ENCODE data around the gene GGTLC2.
"Not testable (repeated sequence)": the region's sequence is repeated elsewhere in the genome, so short reads cannot be mapped to it uniquely, and the experiment has no call there.

Gene GGTLC2

DNA sequence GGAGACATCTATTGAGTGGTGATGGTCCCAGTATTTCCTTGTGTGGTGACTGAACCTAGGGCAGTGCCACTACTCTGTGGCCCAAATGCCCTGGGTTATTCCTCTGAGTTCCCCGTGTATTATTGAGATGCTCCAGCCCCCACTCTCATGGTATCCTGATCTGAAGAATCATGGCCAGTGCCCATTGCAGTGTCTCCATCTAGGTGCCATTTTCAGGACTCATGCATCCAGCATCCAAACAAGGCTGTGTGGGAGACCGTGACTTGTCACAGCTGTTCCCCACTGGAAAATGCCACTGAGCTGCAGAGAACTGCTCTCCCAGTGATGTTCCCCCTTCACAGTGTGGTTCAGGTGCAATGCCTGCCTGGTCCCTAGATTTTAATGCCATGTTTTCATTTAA, 24.7 kb downstream of the GGTLC2 start:
- DNase-seq (ENCODE audit: low read depth in 2 of 2), result no peak

DNA sequence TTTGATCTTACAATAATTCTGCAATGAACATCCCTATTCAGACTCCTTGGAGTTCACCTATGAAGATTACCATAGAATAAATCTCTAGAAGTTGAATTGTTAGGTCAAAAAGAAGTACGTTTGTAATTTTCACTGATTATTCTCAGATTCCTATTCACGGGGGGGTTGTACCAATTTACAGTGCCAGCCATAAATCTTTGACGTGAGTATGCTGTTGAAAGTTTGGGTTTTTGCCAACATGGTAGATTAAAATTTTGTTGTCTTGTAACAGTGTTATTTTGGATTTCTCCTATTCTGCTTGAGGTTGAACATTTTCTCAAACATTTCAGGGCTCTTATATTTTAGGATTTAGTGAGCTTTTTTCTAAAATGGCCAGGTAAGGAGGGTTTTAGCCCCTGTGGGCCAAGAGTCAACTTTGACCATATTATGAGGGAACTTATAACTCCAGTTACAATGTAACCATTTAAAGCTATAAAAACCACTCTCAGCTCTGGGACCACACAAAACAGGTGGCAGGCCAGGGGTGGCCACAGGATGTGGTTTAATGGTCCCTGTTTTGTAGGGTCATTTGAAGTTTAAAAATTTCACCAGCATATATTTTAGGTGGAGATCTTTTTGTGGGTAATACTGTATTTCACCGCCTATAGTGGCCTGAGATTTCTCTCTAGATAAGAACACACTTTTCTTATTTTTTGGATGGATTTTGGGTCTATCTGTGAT, 25.8 kb downstream of the GGTLC2 start:
- no peak for DNase-seq (ENCODE audit: low read depth in 2 of 2)

DNA sequence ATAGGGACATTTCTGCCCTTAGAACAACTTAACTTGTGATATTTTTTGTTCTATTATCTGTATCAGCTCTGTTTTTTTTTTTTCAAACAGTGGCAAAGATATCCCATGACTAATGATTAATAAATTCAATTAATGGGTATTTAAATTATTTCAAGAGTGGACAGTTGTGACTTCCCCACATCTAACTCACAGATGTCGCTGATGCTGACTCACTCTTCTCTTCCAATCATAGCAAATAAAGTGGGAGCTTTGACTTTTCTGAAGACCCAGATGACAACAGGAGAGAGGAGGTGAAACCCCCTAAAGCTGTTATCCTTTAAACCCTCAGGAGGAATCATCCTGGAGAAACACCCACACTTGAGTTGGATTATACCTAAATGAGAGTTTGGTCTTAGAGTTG, 27.1 kb downstream of the GGTLC2 start:
- DNase-seq (ENCODE audit: low read depth in 2 of 2), result no peak

DNA sequence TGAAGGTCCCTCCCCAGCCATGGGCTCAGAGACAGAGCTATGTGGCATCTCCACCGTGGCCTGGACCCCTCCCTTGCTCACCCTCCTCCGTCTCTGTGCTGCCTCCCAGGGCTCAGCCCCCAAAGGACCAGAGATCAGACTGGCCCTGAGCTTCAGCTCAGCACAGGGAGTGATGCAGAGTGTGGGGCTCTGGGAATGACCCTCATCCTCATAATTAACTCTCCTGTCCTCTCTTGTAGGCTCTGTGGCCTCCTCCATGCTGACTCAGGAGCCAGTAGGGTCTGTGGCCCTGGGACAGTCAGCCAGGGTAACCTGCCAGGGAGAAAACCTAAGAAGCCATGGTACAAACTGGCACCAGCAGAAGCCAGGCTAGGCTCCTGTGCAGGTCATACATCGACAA, 28.7 kb downstream of the GGTLC2 start:
- no peak for DNase-seq (ENCODE audit: low read depth in 2 of 2)

DNA sequence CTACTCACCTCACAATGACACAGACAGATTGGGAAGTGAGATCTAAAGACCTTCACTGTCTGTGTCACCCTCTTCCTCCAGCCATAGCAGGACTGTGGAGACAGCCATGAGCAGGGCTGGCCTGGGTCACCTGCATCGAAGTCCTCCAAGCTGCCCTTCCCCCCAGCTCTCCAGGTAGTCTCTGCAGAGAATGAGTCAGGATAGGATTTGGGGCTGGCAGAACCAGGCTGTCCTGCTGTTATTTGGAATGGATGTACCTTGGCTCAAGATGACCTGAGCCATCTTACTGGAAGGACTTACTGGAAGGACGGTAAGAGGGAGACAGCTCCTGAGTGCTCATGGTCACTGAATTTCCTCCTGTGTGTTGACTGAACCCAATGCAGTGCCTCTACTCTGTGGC, 29.2 kb downstream of the GGTLC2 start:
- DNase-seq (ENCODE audit: low read depth in 2 of 2), result no peak

DNA sequence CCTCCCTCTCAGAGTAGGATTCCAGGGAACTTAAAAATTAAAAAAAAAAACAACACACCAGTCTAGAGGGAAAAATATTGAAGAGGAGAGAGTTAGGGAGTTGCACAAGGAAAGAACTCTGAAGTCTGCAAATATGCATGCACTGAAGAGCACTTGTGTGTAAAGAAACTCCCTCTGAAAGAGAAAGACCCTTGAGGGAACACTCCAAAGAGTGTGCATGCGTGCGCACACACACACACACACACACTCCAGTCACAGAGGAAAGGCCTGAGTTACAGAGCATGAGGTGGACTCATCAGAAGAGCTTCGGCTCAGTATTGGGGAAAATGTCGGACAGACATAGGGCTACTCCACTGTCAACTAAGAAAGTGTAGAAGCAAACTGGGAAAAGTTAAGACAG, 30.1 kb downstream of the GGTLC2 start:
- DNase-seq (ENCODE audit: low read depth in 2 of 2), result no peak

DNA sequence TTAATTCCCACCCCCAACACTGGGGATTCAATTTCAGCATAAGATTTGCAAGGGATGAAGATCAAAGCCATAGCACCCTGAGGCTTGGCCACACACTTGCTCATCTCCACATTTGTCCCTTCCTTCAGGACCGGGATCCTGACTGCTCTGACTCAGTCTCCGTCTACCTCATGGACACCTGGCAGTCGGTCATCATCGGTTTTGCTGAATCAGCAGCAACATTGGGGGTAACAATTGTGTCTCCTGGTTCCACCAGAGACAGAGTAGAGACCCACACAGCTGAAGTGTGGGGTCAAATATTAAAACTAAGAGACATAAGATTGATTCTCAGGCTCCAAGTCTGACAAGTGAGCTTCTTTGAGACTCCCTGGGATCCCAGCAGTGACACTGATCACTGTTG, 34.6 kb downstream of the GGTLC2 start:
- DNase-seq (ENCODE audit: low read depth in 2 of 2), result no peak

DNA sequence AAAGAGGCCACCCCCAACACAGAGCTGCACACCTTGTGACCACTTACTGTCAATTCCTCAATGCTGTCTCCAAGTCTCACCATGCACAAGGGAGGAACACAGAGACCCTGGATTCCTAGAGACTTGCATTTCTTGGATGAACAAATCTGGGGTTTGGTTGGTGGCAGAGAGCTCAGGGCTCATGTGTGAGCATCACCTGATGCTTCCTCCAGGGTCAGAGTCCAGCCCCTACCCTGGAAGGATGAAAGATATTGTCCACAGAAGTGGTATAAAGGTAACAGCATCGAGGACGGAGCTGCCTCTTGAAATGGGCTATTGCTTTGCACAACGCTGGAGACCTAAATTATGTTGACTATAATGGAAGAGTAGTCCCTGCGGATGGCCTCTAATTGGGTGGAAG, 36.0 kb downstream of the GGTLC2 start:
- no peak for DNase-seq (ENCODE audit: low read depth in 2 of 2)

DNA sequence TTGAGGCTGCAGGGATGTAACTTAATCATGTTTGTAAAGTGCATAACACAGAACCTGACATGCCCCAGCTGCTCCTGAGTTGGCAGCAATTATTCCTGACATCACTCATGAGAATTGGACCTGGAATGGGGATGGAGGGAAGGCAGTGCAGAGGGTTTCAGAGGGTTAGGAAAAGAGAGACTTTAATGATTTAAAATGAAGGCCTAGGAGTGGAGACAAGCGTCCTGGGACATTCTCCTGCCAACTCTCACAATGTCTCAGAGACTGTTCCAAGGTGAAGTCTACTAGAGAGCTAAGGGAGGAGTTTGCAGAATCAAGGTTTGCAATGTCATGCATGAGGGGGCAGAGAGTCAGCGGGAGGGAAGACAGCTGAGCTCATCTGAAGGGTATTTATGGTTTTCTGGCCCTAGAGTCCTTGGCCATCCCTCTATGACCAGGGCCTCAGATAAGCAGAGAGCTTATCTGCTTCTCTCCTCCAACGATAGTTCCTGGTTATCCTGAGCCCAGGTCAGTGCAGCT, 36.9 kb downstream of the GGTLC2 start:
- DNase-seq (ENCODE audit: low read depth in 2 of 2), result no peak

DNA sequence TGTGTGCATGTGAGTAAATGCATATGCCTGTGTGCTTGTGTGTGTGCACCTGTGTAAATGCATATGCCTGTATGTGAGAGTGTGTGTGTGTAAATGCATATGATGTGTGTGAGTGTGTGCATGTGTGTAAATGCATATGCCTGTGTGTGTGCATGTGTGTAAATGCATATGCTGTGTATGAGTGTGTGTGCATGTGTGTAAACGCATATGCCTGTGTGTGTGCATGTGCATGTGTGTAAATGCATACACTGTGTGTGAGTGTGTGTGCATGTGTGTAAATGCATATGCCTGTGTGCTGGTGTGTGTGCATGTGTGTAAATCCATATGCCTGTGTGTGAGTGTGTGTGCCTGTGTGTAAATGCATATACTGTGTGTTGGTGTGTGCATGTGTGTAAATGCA, 37.8 kb downstream of the GGTLC2 start:
- no peak for DNase-seq (ENCODE audit: low read depth in 2 of 2)

DNA sequence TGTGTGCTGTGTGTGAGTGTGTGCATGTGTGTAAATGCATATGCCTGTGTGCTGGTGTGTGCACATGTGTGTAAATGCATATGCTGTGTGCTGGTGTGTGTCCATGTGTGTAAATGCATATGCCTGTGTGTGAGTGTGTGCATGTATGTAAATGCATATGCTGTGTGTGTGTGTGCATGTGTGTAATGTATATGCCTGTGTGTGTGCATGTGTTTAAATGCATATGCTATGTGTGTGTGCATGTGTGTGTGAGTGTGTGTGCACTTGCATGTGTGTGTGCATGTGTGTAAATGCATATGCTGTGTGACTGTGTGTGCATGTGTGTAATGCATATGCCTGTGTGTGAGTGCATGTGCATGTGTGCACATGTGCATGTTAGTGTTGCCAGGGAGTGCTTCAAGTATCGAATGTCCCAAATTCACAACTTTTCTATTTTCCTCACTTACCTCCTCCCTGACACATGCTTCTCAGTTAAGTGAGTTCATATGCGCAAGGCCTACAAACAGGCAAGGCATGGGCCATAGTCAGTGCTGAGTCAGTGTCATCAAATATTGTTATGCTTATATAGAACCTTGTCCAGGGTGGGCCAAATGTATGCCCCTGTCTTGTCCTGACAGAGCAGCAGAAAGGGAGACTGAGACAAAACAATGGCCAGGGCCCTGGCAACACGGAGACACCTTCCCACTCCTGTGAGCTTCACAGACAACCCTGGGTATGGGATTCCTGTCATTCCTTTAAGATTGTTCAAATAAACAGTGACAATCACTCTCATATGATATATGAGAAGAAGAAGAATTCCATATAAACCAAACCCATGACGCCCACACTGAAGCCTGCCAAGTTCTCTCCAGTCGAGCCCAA, 38.6 kb downstream of the GGTLC2 start:
- no peak for DNase-seq (ENCODE audit: low read depth in 2 of 2)

DNA sequence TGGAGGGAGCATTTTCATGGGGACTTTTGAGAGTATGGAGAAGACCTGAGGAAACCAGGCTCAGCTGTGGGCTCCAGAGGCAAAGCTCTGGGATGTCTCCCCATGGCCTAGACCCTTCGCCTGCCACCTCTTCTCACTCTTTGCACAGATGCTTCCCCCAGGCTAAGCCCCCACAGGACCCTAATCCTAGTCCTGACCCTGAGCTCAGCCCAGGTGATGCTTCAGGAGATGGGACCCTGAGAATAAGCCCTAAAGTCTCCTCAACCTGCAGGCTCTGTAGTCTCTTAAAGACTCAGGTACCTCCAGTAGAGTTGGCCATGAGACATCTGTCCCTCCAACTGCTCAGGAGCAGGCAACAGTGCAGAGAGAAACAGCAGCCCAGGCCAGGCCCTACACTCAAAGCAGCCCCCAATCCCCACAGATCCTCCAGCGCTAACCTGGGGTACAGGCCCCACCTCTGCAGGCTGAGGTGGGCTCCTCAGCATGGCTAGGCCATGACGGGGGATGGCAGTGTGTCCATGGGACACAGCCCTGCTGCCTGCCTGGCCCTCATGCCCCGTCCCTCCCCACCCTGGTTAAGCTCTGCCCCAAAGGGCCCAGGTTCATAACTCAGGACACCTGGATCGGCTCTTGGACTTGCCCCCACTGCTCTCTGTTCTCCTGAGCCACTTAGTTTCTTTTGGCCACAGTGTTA, 39.4 kb downstream of the GGTLC2 start:
- DNase-seq (ENCODE audit: low read depth in 2 of 2), result no peak

DNA sequence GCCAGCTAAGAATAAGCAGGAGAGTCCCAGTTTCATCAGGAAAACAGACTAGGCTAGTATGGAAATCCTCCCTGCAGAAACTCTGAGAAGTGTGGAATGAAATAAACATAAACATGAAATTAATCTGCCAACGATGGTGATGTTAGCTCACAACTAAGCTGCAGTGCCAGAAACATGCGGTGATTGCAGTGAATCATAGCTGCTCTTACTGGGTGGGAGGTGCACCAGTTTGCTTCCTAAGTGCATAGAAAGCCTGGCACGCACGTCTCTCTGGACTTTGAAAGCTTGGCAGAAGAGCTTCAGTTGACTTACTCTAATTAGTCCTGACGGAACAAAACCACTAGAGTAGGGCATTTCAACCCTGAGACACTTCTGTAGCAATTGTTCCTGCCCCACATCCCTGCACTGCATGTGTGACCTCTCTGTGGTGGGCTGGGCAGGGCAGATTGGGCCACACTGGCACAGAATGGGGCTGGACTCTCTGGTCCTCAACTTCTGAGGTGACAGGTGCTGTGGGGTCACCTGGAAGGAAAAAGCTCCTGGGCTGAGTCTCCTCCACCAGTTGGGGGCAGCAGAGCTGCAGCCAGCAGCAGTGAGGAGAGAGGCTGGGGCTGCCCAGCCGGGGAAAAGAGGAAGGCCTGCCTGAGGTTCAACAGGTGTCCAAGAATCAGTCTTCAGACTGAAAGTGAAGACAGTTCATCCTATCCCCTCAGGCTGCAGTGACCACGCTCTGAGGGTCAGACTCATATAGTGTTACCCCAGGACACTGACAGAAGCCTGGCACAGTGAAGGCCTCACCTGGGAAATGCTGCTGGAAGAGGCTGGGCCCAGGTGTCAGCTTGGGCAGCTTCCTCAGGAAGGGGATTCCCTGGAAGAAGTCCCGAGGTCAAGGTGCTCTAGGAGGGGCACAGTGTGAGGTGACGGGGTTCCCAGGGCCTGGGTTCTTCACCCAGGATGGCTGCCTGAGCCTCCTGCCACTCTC, 40.5 kb downstream of the GGTLC2 start:
- no peak for DNase-seq (ENCODE audit: low read depth in 2 of 2)

DNA sequence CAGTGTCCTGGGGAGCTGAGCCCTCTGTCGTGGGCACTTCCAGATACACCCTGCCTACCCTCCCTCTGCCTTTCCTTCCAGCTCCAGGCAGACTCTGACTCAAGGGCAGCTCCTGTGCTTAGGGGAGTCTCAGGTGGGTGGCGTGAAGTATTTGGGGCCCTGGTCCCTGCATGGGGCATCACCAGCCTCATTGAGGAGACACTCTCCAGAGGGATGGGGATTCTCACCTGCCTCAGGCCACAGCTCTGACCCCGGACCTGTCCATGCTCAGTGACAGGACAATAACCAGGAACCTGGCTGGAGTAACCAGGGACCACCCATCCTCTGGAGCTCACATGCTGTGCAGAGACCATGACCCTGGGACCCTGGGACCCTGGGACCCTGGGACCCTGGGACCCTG, 41.2 kb downstream of the GGTLC2 start:
- no peak for DNase-seq (ENCODE audit: low read depth in 2 of 2)

DNA sequence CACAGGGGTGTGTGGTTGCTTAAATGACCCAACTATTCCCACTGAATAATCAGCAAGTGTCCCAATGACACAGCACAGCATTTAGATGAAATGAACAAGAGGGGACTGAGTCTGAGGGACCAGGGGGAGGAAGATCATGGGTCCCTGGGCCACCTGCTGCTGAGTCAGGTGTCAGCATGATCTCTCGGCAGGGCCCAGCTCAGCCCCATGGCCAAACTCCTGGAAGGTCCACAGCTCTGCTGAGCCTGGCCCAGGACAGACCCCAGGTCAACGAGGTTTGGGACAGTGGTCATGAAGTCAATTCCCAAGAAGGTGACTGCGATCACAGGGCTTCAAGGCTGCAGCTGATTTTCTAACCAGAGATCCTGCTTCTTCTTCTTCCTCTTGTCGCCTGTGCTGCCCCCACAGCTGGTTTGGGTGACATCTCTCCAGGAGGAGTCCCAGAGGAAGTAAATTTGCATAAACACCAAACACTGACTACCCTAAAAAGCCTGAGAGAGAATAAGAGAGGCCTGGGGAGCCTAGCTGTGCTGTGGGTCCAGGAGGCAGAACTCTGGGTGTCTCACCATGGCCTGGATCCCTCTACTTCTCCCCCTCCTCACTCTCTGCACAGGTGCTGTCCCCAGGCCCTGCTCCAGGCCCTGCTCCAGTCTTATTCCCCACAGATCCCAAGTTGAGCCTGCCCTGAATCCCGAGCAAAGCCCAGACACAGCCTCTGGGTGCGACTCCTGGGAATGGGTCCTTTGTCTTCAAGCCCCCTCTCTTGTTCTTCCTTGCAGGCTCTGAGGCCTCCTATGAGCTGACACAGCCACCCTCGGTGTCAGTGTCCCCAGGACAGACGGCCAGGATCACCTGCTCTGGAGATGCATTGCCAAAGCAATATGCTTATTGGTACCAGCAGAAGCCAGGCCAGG, 42.0 kb downstream of the GGTLC2 start:
- not testable (repeated sequence) for DNase-seq (ENCODE audit: low read depth in 2 of 2)

DNA sequence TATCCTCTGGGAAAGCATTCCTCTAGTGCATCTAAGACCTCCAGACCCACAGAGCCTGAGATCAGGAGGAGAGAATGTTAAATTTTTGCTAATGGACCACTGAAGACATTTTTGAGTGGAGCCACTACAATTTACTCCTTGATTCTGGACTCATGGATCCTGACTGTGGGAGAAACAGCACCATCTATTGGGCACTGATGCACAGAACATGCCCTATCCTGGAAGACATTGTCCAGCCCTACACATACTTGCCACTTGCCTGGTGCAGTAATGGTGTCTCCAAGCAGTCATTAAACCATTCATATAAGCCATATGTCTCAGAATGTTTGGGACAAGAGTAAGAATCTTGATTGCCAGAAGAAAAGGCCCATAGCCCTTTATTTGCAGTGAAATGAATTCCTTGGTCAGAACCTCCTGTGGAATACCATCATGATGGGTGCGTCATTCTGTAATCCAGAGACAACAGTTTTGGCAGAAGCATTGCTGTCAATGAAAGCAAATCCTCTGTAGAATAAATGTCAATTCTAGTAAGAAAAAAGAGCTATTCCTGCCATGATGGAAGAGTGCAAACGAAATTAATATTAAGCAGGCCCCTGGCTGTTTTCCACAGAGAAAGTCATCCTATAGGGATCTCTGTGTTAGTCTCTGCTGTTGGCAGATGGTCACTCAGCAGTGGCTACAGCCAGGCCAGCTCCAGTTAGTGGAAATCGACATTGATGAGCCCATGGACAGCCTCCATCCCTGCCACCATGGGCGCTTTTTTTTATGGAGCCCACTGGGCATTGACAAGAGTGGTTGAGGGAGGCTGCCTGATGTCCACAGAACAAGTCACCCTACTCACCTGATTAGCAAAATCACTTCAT, 43.5 kb downstream of the GGTLC2 start:
- no peak for DNase-seq (ENCODE audit: low read depth in 2 of 2)

DNA sequence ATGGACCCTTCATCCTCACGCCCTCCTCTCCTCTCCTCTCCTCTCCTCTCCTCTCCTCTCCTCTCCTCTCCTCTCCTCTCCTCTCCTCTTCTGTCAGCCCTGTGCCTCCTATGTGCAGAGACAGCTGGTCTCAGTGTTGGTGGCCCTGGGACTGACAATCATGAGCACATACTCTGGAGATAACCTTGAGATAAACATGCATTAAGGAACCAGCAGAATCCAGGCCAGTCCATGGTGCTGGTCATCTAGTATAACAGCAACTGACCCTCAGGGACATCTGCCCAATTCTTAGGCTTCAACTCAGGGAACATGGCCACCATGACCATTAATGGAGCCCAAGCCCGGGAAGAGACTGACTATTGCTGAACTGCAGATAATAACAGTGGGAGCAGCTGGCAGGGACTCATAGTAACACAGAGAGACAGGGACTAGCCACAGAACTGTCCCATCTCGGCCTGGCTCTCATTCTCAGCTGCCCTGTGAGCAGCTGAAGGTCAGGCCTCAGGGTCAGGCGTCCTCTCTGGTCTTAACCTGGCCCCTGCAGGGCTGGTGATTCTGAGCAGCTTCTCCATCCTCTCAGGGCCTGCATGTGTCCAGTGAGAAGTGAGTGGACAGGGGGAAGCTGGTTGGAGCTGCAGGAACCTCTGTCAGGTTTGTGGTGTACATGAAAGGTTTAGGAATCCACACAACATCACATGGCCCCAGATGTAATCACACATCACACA, 45.4 kb downstream of the GGTLC2 start:
- DNase-seq (ENCODE audit: low read depth in 2 of 2), result no peak

DNA sequence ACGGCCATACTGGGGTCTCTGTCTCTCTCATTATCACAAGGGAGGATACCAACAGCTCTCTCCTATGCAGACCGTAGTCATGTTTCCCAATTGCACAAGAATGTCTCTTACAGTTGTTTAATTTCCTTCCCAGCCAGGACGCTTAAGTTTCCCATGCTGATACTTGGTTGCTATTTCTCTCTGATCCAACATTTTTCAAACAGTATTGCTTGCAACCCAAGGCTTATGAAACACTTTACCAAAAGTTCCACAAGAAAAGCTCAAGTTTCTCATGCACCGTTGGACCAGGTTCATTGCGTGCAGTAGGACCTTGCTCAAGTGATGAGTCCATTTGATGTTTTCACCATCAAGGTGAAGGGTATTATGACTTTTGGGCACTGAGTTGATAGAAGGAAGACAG, 46.6 kb downstream of the GGTLC2 start:
- DNase-seq (ENCODE audit: low read depth in 2 of 2), result no peak
